KMS-11 (cell line): ENCODE data around the gene C1QL1.

Experiments
- H2AFZ ChIP-seq: fragments of 200-600 bp; sonication (generic); 2 replicates; pipeline ENCODE4 v1.6.1; 2016; ENCODE audit warnings: antibody characterized with exemption, mixed run types, low read depth
- H3K27ac ChIP-seq: fragments of 200-600 bp; sonication (generic); 2 replicates; pipeline ENCODE4 v1.6.1; 2016; ENCODE audit warnings: mild to moderate bottlenecking, mixed run types
- H3K27me3 ChIP-seq: fragments of 200-600 bp; sonication (generic); 2 replicates; pipeline ENCODE4 v1.6.1; 2017; ENCODE audit warnings: mild to moderate bottlenecking, low read depth, mixed run types, moderate library complexity; ENCODE audit not compliant: insufficient read depth
- H3K36me3 ChIP-seq: fragments of 200-600 bp; sonication (generic); 2 replicates; pipeline ENCODE4 v1.6.1; 2017; ENCODE audit warnings: mild to moderate bottlenecking, mixed run types; ENCODE audit not compliant: insufficient read depth
- H3K4me1 ChIP-seq: fragments of 200-600 bp; sonication (generic); 2 replicates; pipeline ENCODE4 v1.6.1; 2016; ENCODE audit warnings: mild to moderate bottlenecking, low read depth, mixed run types; ENCODE audit not compliant: poor library complexity, severe bottlenecking
- H3K4me2 ChIP-seq: fragments of 200-600 bp; sonication (generic); 2 replicates; pipeline ENCODE4 v1.7.0; 2016; ENCODE audit warnings: mild to moderate bottlenecking, mixed run types
- H3K4me3 ChIP-seq: fragments of 200-600 bp; sonication (generic); IDR thresholded peaks from 2 replicates; pipeline ENCODE4 v1.6.1; 2017; ENCODE audit warnings: low read depth, low read length, mixed read lengths; ENCODE audit not compliant: insufficient read depth
- H3K79me2 ChIP-seq: fragments of 200-600 bp; sonication (generic); 2 replicates; pipeline ENCODE4 v1.6.1; 2016; ENCODE audit warnings: low read depth, mixed run types; ENCODE audit not compliant: insufficient read depth
- H3K9ac ChIP-seq: fragments of 200-600 bp; sonication (generic); 2 replicates; pipeline ENCODE4 v1.6.1; 2016; ENCODE audit warnings: mild to moderate bottlenecking, mixed run types
- H4K20me1 ChIP-seq: fragments of 200-600 bp; sonication (generic); 2 replicates; pipeline ENCODE4 v1.6.1; 2016; ENCODE audit warnings: mild to moderate bottlenecking, mixed run types; ENCODE audit not compliant: insufficient read depth
- TF ChIP-seq, protein P1 (sequence below): fragments of 200-600 bp; sonication (generic); conservative IDR thresholded peaks from 2 replicates; pipeline ENCODE4 v1.6.1; 2017; ENCODE audit warnings: low read depth, mild to moderate bottlenecking, antibody characterized with exemption, low read length, moderate library complexity, mixed read lengths

Gene C1QL1

DNA sequence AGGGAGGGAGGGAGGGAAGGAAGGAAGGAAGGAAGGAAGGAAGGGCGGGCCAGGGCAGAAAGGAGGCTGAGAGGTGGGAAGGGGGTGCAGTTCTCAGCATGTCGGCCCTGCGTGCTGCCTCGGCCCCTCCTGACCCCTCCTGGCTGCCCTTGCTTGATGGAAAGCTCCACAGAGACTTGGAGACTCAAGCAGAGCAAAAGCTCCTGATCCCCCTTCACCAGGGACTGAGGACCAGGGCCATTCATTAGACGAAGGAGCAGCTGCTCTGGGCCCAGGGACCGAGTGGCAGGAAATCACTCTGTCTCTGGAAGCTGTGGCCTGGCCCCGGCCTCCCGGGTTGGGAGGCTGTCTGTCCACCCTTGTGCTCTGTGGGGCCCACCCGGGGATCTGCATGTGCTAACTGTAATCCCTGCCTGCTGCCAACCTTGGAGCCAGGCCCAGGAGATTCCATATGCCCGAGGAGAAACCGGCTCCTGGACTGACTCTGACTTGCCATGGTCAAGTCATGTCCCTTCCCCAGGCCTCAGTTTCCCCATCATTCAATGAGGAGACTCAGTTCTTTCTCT lies 27.4 kb upstream of the C1QL1 start:
- H3K4me2 ChIP-seq = no peak overlapping the region
- H4K20me1 ChIP-seq = no peaks in the 10 kb centered on the region
- H2AFZ ChIP-seq = no peak overlapping the region
- TF ChIP-seq, protein P1, sequence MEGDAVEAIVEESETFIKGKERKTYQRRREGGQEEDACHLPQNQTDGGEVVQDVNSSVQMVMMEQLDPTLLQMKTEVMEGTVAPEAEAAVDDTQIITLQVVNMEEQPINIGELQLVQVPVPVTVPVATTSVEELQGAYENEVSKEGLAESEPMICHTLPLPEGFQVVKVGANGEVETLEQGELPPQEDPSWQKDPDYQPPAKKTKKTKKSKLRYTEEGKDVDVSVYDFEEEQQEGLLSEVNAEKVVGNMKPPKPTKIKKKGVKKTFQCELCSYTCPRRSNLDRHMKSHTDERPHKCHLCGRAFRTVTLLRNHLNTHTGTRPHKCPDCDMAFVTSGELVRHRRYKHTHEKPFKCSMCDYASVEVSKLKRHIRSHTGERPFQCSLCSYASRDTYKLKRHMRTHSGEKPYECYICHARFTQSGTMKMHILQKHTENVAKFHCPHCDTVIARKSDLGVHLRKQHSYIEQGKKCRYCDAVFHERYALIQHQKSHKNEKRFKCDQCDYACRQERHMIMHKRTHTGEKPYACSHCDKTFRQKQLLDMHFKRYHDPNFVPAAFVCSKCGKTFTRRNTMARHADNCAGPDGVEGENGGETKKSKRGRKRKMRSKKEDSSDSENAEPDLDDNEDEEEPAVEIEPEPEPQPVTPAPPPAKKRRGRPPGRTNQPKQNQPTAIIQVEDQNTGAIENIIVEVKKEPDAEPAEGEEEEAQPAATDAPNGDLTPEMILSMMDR = no peak
- H3K9ac ChIP-seq = no peak overlapping the region
- no peak overlapping the region for H3K27ac ChIP-seq
- H3K79me2 ChIP-seq = no peaks in the 10 kb centered on the region
- no peak overlapping the region for H3K4me3 ChIP-seq
- H3K36me3 ChIP-seq = no peaks in the 10 kb centered on the region
- no peaks in the 10 kb centered on the region for H3K4me1 ChIP-seq
- peaks cover 42% of the 10 kb centered on the region; the same call in 1 of the 2 replicates for H3K27me3 ChIP-seq

DNA sequence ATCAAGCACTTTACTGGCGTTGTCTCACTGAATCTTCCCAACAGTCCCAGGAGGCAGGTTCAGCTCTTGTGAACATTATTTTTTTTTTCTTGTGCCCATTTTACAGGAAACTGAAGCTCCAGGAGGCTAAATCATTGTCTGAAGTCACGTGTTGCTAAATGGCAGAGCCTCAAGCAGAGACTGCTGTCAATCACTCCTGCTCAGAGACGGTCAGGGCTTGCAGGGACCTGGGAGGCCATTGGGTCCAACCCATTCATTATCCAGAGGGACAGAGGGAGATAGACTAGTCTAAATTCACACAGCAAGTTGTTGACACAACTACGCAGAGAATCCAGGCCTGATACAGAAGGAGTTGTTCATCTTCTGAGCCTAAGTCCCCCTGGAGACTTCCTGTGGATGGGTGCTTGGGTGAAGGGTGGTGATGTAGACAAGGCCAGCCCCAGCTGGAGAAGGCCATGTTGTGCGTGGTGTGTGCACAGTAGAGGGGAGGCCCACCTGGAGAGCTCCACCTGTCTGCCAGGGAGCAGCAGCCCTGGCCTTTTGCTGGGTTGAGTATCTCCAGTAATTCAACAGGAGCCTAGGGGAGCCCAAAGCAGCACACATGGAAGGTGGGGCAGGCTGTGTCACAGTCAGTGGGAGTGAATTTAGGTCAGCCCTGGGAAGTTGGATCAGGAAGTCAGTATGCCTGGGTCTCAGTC lies 24.3 kb upstream of the C1QL1 start:
- Histone ChIP-seq H2AFZ (no peak overlapping the region), H3K36me3 (no peaks in the 10 kb centered on the region), H3K4me1 (no peaks in the 10 kb centered on the region), H3K27ac (no peak overlapping the region), H3K79me2 (no peaks in the 10 kb centered on the region), H3K27me3 (peaks cover 59% of the 10 kb centered on the region; the same call in 1 of the 2 replicates), H3K4me2 (no peak overlapping the region), H4K20me1 (no peaks in the 10 kb centered on the region), H3K4me3 (no peak overlapping the region), H3K9ac (no peak overlapping the region)
- TF ChIP-seq, protein P1 = no peak

DNA sequence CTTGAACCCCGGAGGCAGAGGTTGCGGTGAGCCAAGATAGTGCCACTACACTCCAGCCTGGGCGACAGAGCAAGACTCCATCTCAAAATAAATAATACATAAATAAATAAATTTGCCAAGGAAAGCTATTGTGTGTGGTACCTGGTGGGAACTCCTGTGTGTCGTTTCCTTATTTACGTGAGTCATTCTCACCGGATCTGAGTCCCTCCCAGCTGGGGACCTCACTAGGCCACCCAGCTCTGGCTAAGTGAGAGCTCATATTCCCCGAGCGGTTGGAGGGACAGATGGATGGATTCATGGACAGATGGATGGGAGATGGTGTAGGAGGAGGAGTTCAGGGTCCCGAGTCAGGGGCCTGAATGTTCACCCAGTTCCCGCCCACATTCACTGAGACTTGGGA lies 22.9 kb upstream of the C1QL1 start:
- H3K79me2 ChIP-seq = no peaks in the 10 kb centered on the region
- H3K27me3 ChIP-seq = peaks cover 61% of the 10 kb centered on the region
- no peaks in the 10 kb centered on the region for H3K36me3 ChIP-seq
- no peak overlapping the region for H3K4me2 ChIP-seq
- H3K9ac ChIP-seq = no peak overlapping the region
- H4K20me1 ChIP-seq = no peaks in the 10 kb centered on the region
- no peak overlapping the region for H3K4me3 ChIP-seq
- H2AFZ ChIP-seq = no peak overlapping the region
- TF ChIP-seq, protein P1 = no peak
- H3K27ac ChIP-seq = no peak overlapping the region
- no peaks in the 10 kb centered on the region for H3K4me1 ChIP-seq

DNA sequence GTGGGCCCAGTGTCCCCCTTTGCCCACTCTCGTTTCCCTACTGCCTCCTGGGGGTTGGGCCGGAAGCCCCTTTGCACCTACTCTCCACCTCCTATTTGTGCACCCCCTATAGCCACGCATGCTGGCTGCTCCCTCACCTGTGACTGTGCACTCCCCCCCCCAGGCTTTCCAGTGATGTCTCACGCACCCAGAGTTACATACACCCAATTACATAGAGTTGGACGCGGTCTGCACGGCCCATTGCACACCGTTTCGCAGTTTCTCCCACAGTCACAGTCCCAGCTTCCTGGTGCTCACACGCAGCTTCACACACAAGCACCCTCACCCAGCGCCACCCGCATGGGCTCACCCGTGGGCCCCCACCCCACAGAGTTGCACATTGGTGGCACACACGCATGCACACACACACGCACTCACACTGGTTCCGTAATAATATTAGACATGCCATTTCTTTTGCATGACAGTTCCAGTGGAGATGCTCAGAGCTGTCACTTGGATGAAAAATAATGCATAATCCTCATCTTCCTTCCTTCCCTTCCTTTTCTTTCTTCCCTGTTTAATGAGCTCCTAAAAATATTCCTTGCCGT lies 21.5 kb upstream of the C1QL1 start:
- Histone ChIP-seq H3K9ac (no peak overlapping the region), H3K4me3 (no peak overlapping the region), H3K4me1 (no peaks in the 10 kb centered on the region), H3K27me3 (peaks cover 58% of the 10 kb centered on the region), H4K20me1 (no peaks in the 10 kb centered on the region), H3K36me3 (no peaks in the 10 kb centered on the region), H3K4me2 (no peak overlapping the region), H3K79me2 (no peaks in the 10 kb centered on the region), H2AFZ (no peak overlapping the region), H3K27ac (no peak overlapping the region)
- TF ChIP-seq, protein P1 = no peak
